Placental epithelial cell (primary cell): Measurements from ENCODE around the gene TMEM130. TPM values are rescaled to one million over a fixed set of nuclear protein-coding genes. Genes with fewer than 3 reads are reported as not detected.
A peak's percentile ranks its signal among the peaks of the same experiment; 100 is the strongest.

Source experiments
- small RNA-seq: library from RNA; depleted of rRNA; stranded (forward); fragments of <200 nt; gene quantifications from one replicate; pipeline ENCODE3, GENCODE V24; 2012
- total RNA-seq: library from RNA; depleted of rRNA; stranded (reverse); fragments of >200 nt; gene quantifications from 2 replicates; pipeline ENCODE4 v1.2.3, GENCODE V29; 2012

The TMEM130 gene, protein sequence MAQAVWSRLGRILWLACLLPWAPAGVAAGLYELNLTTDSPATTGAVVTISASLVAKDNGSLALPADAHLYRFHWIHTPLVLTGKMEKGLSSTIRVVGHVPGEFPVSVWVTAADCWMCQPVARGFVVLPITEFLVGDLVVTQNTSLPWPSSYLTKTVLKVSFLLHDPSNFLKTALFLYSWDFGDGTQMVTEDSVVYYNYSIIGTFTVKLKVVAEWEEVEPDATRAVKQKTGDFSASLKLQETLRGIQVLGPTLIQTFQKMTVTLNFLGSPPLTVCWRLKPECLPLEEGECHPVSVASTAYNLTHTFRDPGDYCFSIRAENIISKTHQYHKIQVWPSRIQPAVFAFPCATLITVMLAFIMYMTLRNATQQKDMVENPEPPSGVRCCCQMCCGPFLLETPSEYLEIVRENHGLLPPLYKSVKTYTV
- total RNA-seq = not detected in 2 replicates

GRCh38 chr7:98869597-98870120, at the start of gene TMEM130:
TMEM130 (minus strand) TSS chr7:98870014; CDS start chr7:98869861, 153 bp downstream.

GRCh38 chr7:98878365-98879197, 8.8 kb upstream of the TMEM130 start, which contains the start of gene TRRAP:
TRRAP (plus strand) TSS chr7:98878532; CDS start chr7:98881151, 2,619 bp downstream.

Small RNA genes within 50 kb of the gene (small RNA-seq; reads per million reads assigned to genes)
- 67.0 reads per million, percentile 98 among the genes with 10 or more reads in this experiment for gene MIR3609

Other genes starting within 250 kb of the TMEM130 start
- 18.1 and 19.8 TPM in 2 replicates for gene TRRAP, start 8.5 kb upstream of the TMEM130 start, total RNA-seq